GM19043 (cell line): ENCODE data around the gene OXSR1.
"Not testable (repeated sequence)": the region's sequence is repeated elsewhere in the genome, so short reads cannot be mapped to it uniquely, and the experiment has no call there.

ENCODE experiments used
- ATAC-seq: cut with Tn5 transposase; IDR thresholded peaks from one replicate; pipeline ENCODE4 v1.9.1; 2021; ENCODE audit warnings: low read depth; ENCODE audit not compliant: unreplicated experiment

OXSR1 gene

DNA sequence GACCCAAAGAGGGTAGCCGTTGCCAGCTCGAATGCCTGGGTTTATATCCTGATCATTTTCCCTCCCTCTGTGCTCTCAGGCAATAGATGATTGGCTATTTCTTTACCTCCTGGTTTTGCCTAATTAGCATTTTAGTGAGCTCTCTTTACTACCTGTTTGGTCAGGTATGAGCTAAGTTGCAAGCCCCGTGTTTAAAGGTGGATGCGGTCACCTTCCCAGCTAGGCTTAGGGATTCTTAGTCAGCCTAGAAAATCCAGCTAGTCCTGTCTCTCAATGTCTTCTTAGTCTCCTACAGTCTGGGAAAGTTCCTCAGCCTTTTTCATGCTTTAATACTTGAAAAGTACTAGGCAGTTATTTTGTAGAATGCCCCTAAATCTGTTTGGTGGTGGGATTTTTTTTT is 131.7 kb downstream of the OXSR1 start:
- ATAC-seq, result not testable (repeated sequence)

DNA sequence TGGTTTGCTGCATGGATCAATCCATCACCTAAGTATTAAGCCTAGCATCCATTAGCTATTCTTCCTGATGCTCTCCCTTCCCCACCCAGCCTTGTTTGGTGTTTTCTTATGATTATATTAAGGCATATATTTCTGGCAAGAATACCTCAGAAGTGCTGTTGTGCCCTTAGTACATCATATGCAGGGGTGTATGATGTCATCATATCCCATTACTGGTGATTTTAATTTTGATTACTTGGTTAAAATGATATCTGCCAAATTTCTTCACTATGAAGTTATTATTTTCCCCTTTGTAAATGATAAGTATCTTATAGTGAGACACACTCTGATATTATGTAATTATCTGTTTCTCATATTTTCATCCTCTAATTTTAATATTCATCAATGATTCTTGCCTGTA is 132.2 kb downstream of the OXSR1 start:
- ATAC-seq, result no peak

DNA sequence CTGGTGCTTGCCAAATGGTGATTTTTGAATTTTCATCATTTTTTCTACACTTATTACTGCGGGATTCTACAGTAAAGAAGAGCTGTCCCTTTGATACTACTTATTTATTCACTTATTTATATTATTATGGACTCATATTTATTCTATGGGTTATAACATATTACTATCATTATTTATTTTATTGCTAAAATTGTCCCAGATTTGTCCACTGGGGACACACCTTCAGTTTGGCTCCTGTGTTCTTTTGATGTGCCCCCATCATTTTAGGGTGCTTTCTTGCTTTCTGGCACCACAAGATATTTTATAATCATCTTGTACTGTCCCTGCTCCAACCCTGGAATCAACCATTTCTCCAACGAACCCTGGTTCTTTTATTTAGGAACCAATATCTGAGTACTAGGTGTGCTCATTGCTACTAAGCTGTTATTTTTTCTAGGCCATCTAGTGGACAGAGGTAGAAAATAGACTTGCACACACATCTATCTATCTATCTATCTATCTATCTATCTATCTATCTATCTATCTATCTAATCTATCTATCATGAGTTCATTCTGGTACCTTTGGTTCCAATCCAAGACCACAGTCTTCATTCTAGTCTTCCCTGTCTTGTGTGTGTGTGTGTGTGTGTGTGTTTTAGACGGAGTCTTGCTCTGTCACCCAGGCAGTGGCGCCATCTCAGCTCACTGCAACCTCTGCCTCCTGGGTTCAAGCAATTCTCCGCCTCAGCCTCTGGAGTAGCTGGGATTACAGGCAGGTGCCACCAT is 132.8 kb downstream of the OXSR1 start:
- no peak for ATAC-seq
